Mucosa of stomach (tissue), 1 donor: ENCODE data around the gene KCNQ1OT1.

Experiments
- H3K27me3 ChIP-seq: one replicate; pipeline ENCODE4 v1.7.0; 2013; ENCODE audit warnings: mild to moderate bottlenecking, low read length; ENCODE audit not compliant: control insufficient read depth, insufficient read depth
- H3K36me3 ChIP-seq: one replicate; pipeline ENCODE4 v1.7.0; 2013; ENCODE audit warnings: low read length; ENCODE audit not compliant: control insufficient read depth, insufficient read depth
- H3K4me1 ChIP-seq: one replicate; pipeline ENCODE4 v1.7.0; 2013; ENCODE audit warnings: mild to moderate bottlenecking, low read length; ENCODE audit not compliant: control insufficient read depth, insufficient read depth
- H3K4me3 ChIP-seq: one replicate; pipeline ENCODE4 v1.7.0; 2013; ENCODE audit warnings: low read length
- H3K9ac ChIP-seq: one replicate; pipeline ENCODE4 v1.7.0; 2013; ENCODE audit warnings: mild to moderate bottlenecking, low read length, moderate library complexity
- H3K9me3 ChIP-seq: one replicate; pipeline ENCODE4 v1.7.0; 2013; ENCODE audit warnings: mild to moderate bottlenecking, low read length, moderate library complexity; ENCODE audit not compliant: control insufficient read depth
- donor health status: Pancreatic carcinoma.

Gene KCNQ1OT1

DNA sequence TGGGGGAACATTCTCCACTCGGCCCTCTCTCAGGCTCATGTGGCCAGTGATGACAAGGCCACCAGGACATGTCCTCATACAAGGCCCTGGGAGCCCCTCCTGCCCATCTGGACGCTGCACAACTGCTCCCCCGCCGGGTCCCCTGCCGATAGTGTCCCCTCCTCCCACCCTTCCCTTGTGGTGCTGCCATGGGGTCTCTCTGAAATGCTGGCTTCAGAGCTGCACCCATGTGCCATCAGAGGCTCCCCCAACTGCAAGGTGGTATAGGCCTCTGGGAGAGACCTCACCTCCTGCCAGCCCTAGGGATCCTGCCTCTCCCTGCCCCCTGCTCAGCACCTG, 113.0 kb downstream of the KCNQ1OT1 start:
- Histone ChIP-seq H3K4me3 (no peak overlapping the region), H3K36me3 (no peaks in the 10 kb centered on the region), H3K9me3 (no peaks in the 10 kb centered on the region), H3K4me1 (no peaks in the 10 kb centered on the region), H3K9ac (no peak overlapping the region), H3K27me3 (no peaks in the 10 kb centered on the region)

- H3K36me3 ChIP-seq = no peaks in the 10 kb centered on the region
These were observed 113.6 kb downstream of the KCNQ1OT1 start for GRCh38 chr11:2586087-2586792.

GRCh38 chr11:2585566-2586086, 114.2 kb downstream of the KCNQ1OT1 start:
- H3K4me3 ChIP-seq = no peak overlapping the region
- H3K27me3 ChIP-seq = no peaks in the 10 kb centered on the region
- H3K9ac ChIP-seq = no peak overlapping the region
- H3K4me1 ChIP-seq = no peaks in the 10 kb centered on the region
- no peaks in the 10 kb centered on the region for H3K9me3 ChIP-seq
- H3K36me3 ChIP-seq = no peaks in the 10 kb centered on the region

More at GRCh38 chr11:2586087-2586792, 113.6 kb downstream of the KCNQ1OT1 start:
- Histone ChIP-seq H3K4me1 (no peaks in the 10 kb centered on the region), H3K27me3 (no peaks in the 10 kb centered on the region), H3K4me3 (no peak overlapping the region), H3K9me3 (no peaks in the 10 kb centered on the region), H3K9ac (no peak overlapping the region)

DNA sequence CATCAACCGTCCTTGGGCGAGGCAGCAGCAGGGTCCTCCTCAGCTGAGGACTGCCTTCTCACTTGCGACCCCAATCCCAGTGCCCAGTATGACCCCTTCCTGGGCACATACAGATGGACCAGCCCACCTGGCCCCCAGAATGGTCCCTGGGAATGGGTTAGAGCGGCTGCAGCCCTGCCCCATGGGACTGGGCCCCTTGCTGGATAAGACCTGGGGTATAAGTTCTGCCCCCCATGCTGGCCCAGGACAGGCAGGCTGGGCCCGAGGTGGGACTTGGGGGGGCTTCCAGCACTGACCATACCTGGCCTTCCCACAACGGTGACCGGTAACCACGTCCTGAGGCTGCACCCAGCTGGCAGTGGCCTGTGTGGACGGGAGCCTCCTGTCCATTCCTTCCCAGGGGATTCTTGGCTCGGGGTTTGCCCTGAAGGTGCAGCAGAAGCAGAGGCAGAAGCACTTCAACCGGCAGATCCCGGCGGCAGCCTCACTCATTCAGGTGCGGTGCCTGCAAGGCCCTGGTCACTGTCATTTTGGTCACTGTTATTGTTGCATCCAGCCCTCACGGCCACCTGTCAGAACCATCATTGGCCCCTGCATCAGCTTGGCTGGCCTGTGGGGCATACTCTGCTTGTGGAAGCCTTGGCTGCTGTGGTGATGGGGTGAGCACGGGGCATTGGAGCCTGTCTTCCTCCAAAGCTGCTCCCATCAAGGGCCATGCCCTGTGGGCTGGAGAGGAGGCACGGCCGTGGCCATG, 114.8 kb downstream of the KCNQ1OT1 start:
- H3K9ac ChIP-seq = no peak overlapping the region
- H3K27me3 ChIP-seq = no peaks in the 10 kb centered on the region
- no peaks in the 10 kb centered on the region for H3K9me3 ChIP-seq
- no peak overlapping the region for H3K4me3 ChIP-seq
- H3K36me3 ChIP-seq = no peaks in the 10 kb centered on the region
- no peaks in the 10 kb centered on the region for H3K4me1 ChIP-seq

- Histone ChIP-seq H3K36me3 (no peaks in the 10 kb centered on the region), H3K4me3 (no peak overlapping the region), H3K9ac (no peak overlapping the region), H3K4me1 (no peaks in the 10 kb centered on the region), H3K27me3 (no peaks in the 10 kb centered on the region), H3K9me3 (no peaks in the 10 kb centered on the region)
These were observed 115.4 kb downstream of the KCNQ1OT1 start for GRCh38 chr11:2584434-2584811.

DNA sequence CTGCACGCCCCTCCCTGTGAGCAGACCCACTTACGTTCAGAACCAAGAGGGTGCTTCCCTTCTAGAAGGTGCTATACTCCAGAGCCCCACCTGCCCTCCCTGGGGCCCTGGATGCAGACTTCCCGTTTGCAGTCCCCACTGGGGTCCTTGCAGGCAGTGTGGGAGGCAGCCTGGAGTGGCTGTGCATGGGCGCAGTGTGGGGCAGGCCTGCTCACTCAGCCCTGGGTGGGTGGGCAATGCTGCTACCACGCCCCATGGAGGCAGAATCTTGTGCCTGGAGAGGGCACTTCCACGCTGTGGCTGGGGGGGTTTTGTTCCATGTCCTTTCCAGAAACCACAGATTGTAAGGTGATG, 116.2 kb downstream of the KCNQ1OT1 start:
- H3K9me3 ChIP-seq = no peaks in the 10 kb centered on the region
- H3K4me3 ChIP-seq = no peak overlapping the region
- no peaks in the 10 kb centered on the region for H3K4me1 ChIP-seq
- no peaks in the 10 kb centered on the region for H3K36me3 ChIP-seq
- H3K9ac ChIP-seq = no peak overlapping the region
- no peaks in the 10 kb centered on the region for H3K27me3 ChIP-seq

DNA sequence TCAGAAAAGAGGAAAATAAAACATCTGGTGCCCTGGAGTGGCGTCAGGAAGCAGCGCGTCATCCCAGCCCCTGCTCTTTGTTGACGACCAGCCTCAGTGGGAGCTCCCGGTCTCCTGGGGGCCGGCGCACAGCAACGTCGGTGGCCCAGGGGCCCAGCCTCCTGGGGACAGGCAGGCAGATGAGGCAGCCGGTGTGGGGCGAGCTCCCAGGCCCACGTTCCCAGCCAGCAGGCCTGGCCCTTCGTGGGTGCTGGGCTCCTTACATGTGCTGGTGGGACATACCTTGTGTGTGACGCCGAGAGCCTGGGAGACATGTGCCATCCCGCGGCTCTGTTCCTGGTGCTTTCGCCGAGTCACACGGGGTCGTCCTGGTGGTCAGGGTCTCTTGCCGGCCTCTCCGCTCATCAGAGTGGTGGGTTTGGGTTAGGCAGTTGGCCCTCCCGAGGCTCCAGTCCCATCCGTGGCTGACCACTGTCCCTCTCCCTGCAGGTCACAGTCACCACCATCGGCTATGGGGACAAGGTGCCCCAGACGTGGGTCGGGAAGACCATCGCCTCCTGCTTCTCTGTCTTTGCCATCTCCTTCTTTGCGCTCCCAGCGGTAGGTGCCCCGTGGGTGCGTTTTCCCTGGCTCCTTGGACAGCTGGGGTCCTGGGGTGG, 116.7 kb downstream of the KCNQ1OT1 start:
- H3K9ac ChIP-seq = no peak overlapping the region

DNA sequence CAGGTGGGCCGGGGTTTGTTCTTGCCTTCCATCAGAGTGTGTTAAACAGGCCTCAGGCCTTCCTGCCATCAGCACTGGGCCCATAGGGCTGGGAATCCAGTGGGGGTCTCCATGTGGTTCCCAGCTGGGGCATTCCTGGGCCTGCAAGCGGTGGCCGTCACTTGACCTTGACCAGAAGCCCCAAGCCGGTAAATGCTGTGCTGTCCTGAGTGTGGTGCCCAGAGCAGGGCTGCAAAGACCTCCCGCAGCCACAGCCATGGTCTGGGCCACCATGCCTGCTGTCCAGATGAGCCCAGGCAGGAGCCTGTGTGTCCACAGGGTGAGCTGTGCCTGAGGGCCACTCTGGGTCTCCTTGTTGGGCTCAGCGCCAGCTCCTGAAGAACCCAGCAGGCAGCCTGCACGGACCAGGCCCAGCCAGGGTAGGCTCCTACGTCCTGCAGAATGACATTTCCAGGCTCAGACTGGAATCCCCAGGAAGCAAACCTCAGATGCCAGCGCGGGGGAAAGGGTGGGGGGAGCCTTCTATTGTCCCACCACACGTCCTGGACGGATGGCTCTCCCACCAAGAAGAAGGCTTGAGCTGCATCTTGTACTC, 117.3 kb downstream of the KCNQ1OT1 start:
- no peaks in the 10 kb centered on the region for H3K36me3 ChIP-seq
- no peaks in the 10 kb centered on the region for H3K27me3 ChIP-seq
- no peaks in the 10 kb centered on the region for H3K9me3 ChIP-seq
- H3K4me3 ChIP-seq = no peak overlapping the region
- peaks cover 5% of the 10 kb centered on the region for H3K4me1 ChIP-seq
- H3K9ac ChIP-seq = no peak overlapping the region

More for the DNA sequence above, 116.7 kb downstream of the KCNQ1OT1 start:
- no peak overlapping the region for H3K4me3 ChIP-seq
- H3K36me3 ChIP-seq = no peaks in the 10 kb centered on the region
- H3K27me3 ChIP-seq = no peaks in the 10 kb centered on the region
- H3K9me3 ChIP-seq = no peaks in the 10 kb centered on the region
- H3K4me1 ChIP-seq = no peaks in the 10 kb centered on the region

GRCh38 chr11:2581931-2582350, 117.9 kb downstream of the KCNQ1OT1 start:
- no peaks in the 10 kb centered on the region for H3K27me3 ChIP-seq
- no peak overlapping the region for H3K9ac ChIP-seq
- no peaks in the 10 kb centered on the region for H3K9me3 ChIP-seq
- H3K4me1 ChIP-seq = peaks cover 8% of the 10 kb centered on the region
- no peak overlapping the region for H3K4me3 ChIP-seq
- no peaks in the 10 kb centered on the region for H3K36me3 ChIP-seq

GRCh38 chr11:2581151-2581930, 118.5 kb downstream of the KCNQ1OT1 start:
- Histone ChIP-seq H3K36me3 (no peaks in the 10 kb centered on the region), H3K9me3 (no peaks in the 10 kb centered on the region), H3K4me1 (peaks cover 8% of the 10 kb centered on the region), H3K27me3 (no peaks in the 10 kb centered on the region), H3K9ac (no peak overlapping the region), H3K4me3 (no peak overlapping the region)

DNA sequence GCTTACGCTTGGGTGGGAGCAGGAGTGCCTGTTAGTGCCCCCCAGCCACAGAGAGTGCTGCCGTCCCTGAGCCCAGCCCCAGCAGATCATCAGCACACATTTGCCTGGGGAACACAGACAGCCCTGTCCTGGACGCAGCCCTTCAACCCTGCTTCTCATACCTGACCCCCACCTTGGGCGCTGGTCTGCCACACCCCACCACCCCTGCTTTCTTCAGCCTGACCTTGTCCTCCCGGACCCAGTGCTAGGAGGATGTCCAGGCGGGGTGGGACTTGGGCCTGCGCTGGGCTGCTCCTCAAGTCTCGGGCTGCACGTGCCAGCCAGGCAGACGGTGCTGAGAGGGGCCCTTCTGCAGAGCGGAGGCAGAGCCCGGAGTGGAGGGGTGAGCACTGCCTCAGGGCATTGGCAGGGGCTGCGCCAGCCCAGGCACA, 119.2 kb downstream of the KCNQ1OT1 start:
- H3K36me3 ChIP-seq = no peaks in the 10 kb centered on the region
- peaks cover 11% of the 10 kb centered on the region for H3K4me1 ChIP-seq
- H3K9me3 ChIP-seq = no peaks in the 10 kb centered on the region
- H3K9ac ChIP-seq = no peak overlapping the region
- no peaks in the 10 kb centered on the region for H3K27me3 ChIP-seq
- H3K4me3 ChIP-seq = no peak overlapping the region
